Trophoblast cell (in vitro differentiated cells and primary cell): ENCODE results near the gene PIH1D2.
"Not testable (repeated sequence)": the region's sequence is repeated elsewhere in the genome, so short reads cannot be mapped to it uniquely, and the experiment has no call there.

Experiments
- DNase-seq, 2 donors: peaks; one replicate each; pipeline ENCODE4 v3.0.0-alpha.2; 2016
- H2AFZ ChIP-seq: 2 replicates; pipeline ENCODE4 v1.6.1; 2013; ENCODE audit warnings: low read length, moderate library complexity, mild to moderate bottlenecking; ENCODE audit not compliant: insufficient read depth, poor library complexity
- H2AK5ac ChIP-seq: 2 replicates; pipeline ENCODE4 v1.6.1; 2013; ENCODE audit warnings: mild to moderate bottlenecking, low read length
- H2BK120ac ChIP-seq: 2 replicates; pipeline ENCODE4 v1.6.1; 2013; ENCODE audit warnings: low read length, mild to moderate bottlenecking, moderate library complexity; ENCODE audit not compliant: insufficient read depth, poor library complexity
- H2BK12ac ChIP-seq: 2 replicates; pipeline ENCODE4 v1.6.1; 2013; ENCODE audit warnings: mild to moderate bottlenecking, low read length, moderate library complexity
- H2BK5ac ChIP-seq: 2 replicates; pipeline ENCODE4 v1.6.1; 2013; ENCODE audit warnings: low read length, low read depth, moderate library complexity, mild to moderate bottlenecking; ENCODE audit not compliant: poor library complexity
- H3K14ac ChIP-seq: 2 replicates; pipeline ENCODE4 v1.6.1; 2013; ENCODE audit warnings: mild to moderate bottlenecking, low read length
- H3K18ac ChIP-seq: 2 replicates; pipeline ENCODE4 v1.6.1; 2013; ENCODE audit warnings: mild to moderate bottlenecking, low read length
- H3K23ac ChIP-seq: 2 replicates; pipeline ENCODE4 v1.6.1; 2013; ENCODE audit warnings: low read length
- H3K27ac ChIP-seq: 2 replicates; pipeline ENCODE4 v1.5.1; 2013; ENCODE audit warnings: low read depth, mild to moderate bottlenecking, inconsistent platforms, low read length, moderate library complexity
- H3K27me3 ChIP-seq: 2 replicates; pipeline ENCODE4 v1.6.1; 2013; ENCODE audit warnings: inconsistent platforms, mild to moderate bottlenecking, low read length, moderate library complexity; ENCODE audit not compliant: insufficient read depth
- H3K36me3 ChIP-seq, 2 experiments: 1 replicate in 1 of 2; 2 replicates in 1 of 2; pipeline ENCODE4 v1.6.1; 2013; ENCODE audit warnings: low read length in 2 of 2, mild to moderate bottlenecking in 2 of 2, moderate library complexity in 1 of 2; ENCODE audit not compliant: insufficient read depth in 2 of 2, control insufficient read depth in 1 of 2
- H3K4ac ChIP-seq: 2 replicates; pipeline ENCODE4 v1.6.1; 2013; ENCODE audit warnings: low read depth, mild to moderate bottlenecking, low read length, moderate library complexity
- H3K4me1 ChIP-seq, 2 experiments: 1 replicate in 1 of 2; 2 replicates in 1 of 2; pipeline ENCODE4 v1.6.1; 2013; ENCODE audit warnings: low read length in 2 of 2, mild to moderate bottlenecking in 2 of 2, moderate library complexity in 1 of 2; ENCODE audit not compliant: insufficient read depth in 2 of 2, control insufficient read depth in 1 of 2
- H3K4me2 ChIP-seq: 2 replicates; pipeline ENCODE4 v1.6.1; 2013; ENCODE audit warnings: inconsistent platforms, mild to moderate bottlenecking, low read length, moderate library complexity
- H3K4me3 ChIP-seq: 2 replicates; pipeline ENCODE4 v1.5.1; 2013; ENCODE audit warnings: mild to moderate bottlenecking, low read depth, low read length, inconsistent platforms
- H3K79me1 ChIP-seq: one replicate; pipeline ENCODE4 v1.6.1; 2013; ENCODE audit warnings: low read length
- H3K79me2 ChIP-seq: 2 replicates; pipeline ENCODE4 v1.6.1; 2013; ENCODE audit warnings: low read length, mild to moderate bottlenecking; ENCODE audit not compliant: control insufficient read depth, insufficient read depth, poor library complexity
- H3K9ac ChIP-seq: 2 replicates; pipeline ENCODE4 v1.6.1; 2013; ENCODE audit warnings: mild to moderate bottlenecking, low read length
- H3K9me3 ChIP-seq: 2 replicates; pipeline ENCODE4 v1.6.1; 2013; ENCODE audit warnings: low read depth, mild to moderate bottlenecking, control low read depth, inconsistent platforms, low read length; ENCODE audit not compliant: insufficient read depth
- H4K12ac ChIP-seq: 2 replicates; pipeline ENCODE4 v1.6.1; 2013; ENCODE audit warnings: low read depth, mild to moderate bottlenecking, low read length, moderate library complexity
- H4K8ac ChIP-seq: 2 replicates; pipeline ENCODE4 v1.6.1; 2013; ENCODE audit warnings: low read depth, mild to moderate bottlenecking, low read length, moderate library complexity
- H4K91ac ChIP-seq: one replicate; pipeline ENCODE4 v1.6.1; 2013; ENCODE audit warnings: low read depth, mild to moderate bottlenecking, low read length, moderate library complexity
- WGBS: extraction: QIAGEN DNeasy Blood & Tissue Kit; methylation state at CpG from one replicate; pipeline ENCODE4 v1.1.7; 2013; ENCODE audit warnings: missing lambda C conversion rate; ENCODE audit not compliant: insufficient read length, insufficient coverage; ENCODE audit errors: extremely low coverage; 5-methylcytosine and 5-hydroxymethylcytosine counted together

PIH1D2 gene

GRCh38 chr11:112051768-112052167 lies 22.0 kb downstream of the PIH1D2 start:
- Histone ChIP-seq H3K79me2 (no peaks in the 10 kb centered on the region), H3K9ac (no peak overlapping the region), H3K23ac (no peak overlapping the region), H3K79me1 (no peaks in the 10 kb centered on the region), H3K18ac (no peak overlapping the region), H3K27me3 (no peaks in the 10 kb centered on the region), H3K27ac (no peak overlapping the region), H3K36me3 (peaks cover 15 to 16% of the 10 kb centered on the region in 2 experiments), H2BK5ac (no peak overlapping the region), H3K4me3 (no peak overlapping the region), H4K12ac (no peak overlapping the region), H3K9me3 (no peaks in the 10 kb centered on the region), H2BK120ac (no peak overlapping the region), H3K4ac (no peak overlapping the region), H2BK12ac (no peak overlapping the region), H2AK5ac (no peak overlapping the region), H3K14ac (no peak overlapping the region), H4K91ac (no peak overlapping the region), H2AFZ (no peak overlapping the region), H4K8ac (no peak overlapping the region), H3K4me2 (no peak overlapping the region), H3K4me1 (no peaks in the 10 kb centered on the region)
- WGBS = no CpG with 5 or more reads among the region's 3 CpGs
- no peak for DNase-seq

DNA sequence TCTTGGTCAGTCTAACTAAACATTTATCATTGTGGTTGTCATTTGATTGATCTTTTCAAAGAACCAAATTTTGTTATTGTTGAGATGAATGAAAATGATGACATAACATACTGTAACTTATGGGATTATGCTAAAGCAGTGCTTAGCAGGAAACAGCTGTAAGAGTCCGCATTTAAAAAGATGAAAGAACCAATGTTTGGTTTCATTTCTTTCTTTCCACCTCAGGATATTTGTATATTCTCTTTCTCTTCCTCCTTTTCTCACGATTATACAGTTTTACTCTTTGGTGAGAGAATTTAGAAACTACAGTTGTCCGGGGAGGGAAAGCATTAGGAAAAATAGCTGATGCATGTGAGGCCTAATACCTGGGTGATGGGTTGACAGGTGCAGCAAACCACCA lies 23.1 kb downstream of the PIH1D2 start:
- Histone ChIP-seq H2AFZ (no peak overlapping the region), H2BK120ac (no peak overlapping the region), H3K79me2 (no peaks in the 10 kb centered on the region), H3K18ac (no peak overlapping the region), H4K8ac (no peak overlapping the region), H3K4me1 (no peaks in the 10 kb centered on the region), H3K14ac (no peak overlapping the region), H3K27me3 (no peaks in the 10 kb centered on the region), H3K4me2 (no peak overlapping the region), H3K23ac (no peak overlapping the region), H3K79me1 (no peaks in the 10 kb centered on the region), H3K4me3 (no peak overlapping the region), H4K12ac (no peak overlapping the region), H3K27ac (no peak overlapping the region), H2BK5ac (no peak overlapping the region), H3K36me3 (peaks cover 15 to 16% of the 10 kb centered on the region in 2 experiments), H4K91ac (no peak overlapping the region), H3K4ac (no peak overlapping the region), H2BK12ac (no peak overlapping the region), H3K9ac (no peak overlapping the region), H2AK5ac (no peak overlapping the region), H3K9me3 (no peaks in the 10 kb centered on the region)
- no peak for DNase-seq
- no CpG with 5 or more reads among the region's 3 CpGs for WGBS

DNA sequence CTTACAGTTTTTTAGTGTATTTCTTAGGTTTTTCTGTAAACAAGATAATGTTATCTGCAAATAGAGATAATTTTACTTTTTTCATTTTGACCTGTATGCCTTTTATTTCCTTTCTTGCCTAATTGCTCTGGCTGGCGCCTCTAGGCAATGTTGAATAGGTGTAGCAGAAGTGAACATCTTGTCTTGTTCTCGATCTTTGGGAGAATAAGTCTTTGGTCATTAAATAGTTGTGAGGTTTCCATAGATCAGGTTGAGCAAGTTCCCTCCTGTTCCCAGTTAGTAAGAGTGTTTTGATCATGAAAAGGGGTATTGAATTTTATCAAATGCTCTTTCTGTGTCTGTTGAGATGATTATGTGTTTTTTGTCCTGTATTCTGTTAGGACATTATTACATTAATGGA lies 24.0 kb downstream of the PIH1D2 start:
- Histone ChIP-seq H2AK5ac (no peak overlapping the region), H3K4me2 (no peak overlapping the region), H3K79me1 (no peaks in the 10 kb centered on the region), H3K23ac (no peak overlapping the region), H4K91ac (no peak overlapping the region), H3K4ac (no peak overlapping the region), H3K4me1 (no peaks in the 10 kb centered on the region), H3K36me3 (peaks cover 20 to 22% of the 10 kb centered on the region in 2 experiments), H3K79me2 (no peaks in the 10 kb centered on the region), H4K12ac (no peak overlapping the region), H2BK5ac (no peak overlapping the region), H3K9ac (no peak overlapping the region), H2BK120ac (no peak overlapping the region), H3K14ac (no peak overlapping the region), H3K4me3 (no peak overlapping the region), H3K18ac (no peak overlapping the region), H3K27ac (no peak overlapping the region), H2BK12ac (no peak overlapping the region), H3K9me3 (no peaks in the 10 kb centered on the region), H4K8ac (no peak overlapping the region), H3K27me3 (no peaks in the 10 kb centered on the region), H2AFZ (no peak overlapping the region)
- DNase-seq = peak in 1 of 2 donors; percentile 26
- WGBS = no CpG with 5 or more reads among the region's 2 CpGs

DNA sequence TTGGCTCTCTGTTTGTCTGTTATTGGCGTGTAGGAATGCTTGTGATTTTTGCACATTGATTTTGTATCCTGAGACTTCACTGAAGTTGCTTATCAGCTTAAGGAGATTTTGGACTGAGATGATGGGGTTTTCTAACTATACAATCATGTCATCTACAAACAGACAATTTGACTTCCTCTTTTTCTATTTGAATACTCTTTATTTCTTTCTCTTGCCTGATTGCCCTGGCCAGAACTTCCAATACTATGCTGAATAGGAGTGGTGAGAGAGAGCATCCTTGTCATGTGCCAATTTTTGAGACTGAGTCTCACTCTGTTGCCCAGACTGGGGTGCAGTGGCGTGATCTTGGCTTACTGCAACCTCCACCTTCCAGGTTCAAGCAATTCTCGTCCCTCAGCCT lies 25.6 kb downstream of the PIH1D2 start:
- not testable (repeated sequence) for H2BK120ac ChIP-seq, H3K79me2 ChIP-seq, H3K4me3 ChIP-seq, H4K91ac ChIP-seq, H3K4ac ChIP-seq, H2BK12ac ChIP-seq, DNase-seq, H2BK5ac ChIP-seq, H4K12ac ChIP-seq, H3K9ac ChIP-seq, H3K23ac ChIP-seq, H3K27ac ChIP-seq, H4K8ac ChIP-seq, H3K18ac ChIP-seq, H3K14ac ChIP-seq, H3K4me2 ChIP-seq, H2AK5ac ChIP-seq, H3K79me1 ChIP-seq, H2AFZ ChIP-seq, H3K4me1 ChIP-seq, H3K27me3 ChIP-seq, H3K9me3 ChIP-seq
- H3K36me3 ChIP-seq = peaks cover 17 to 22% of the 10 kb centered on the region in 2 experiments
- WGBS = no CpG with 5 or more reads among the region's 3 CpGs
